Hematopoietic multipotent progenitor cell treated with erythropoietin and hydrocortisone succinate and interleukin-3 and kit ligand, for 4 days (in vitro differentiated cells): ENCODE measurements around the gene DACT3.
A peak's percentile ranks its signal among the peaks of the same experiment; 100 is the strongest.

Experiments
- DNase-seq: peaks from one replicate; pipeline ENCODE4 v3.0.0-alpha.2; 2015

DACT3 gene

GRCh38 chr19:46633130-46633529, 27.9 kb downstream of the DACT3 start:
- DNase-seq, result no peak

DNA sequence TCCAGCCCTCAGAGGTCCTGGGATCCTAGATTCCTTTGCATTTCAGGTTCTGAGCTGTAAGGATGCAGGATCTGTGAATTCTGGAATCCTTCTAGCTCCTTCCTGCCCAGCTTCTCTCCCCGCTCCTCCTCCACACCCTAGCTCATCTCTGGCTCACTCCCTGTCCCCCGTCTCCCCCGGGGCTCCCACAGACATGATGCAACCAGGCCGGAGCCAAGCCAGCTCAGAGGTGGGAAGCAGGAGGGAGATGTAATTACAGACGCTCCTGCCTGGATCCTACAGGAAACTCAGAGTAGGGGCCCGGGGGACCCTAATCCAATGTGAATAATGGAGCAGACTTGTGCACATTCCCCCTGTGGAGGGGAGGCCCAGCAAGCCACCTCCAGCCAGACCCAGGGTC, 29.5 kb downstream of the DACT3 start:
- no peak for DNase-seq

DNA sequence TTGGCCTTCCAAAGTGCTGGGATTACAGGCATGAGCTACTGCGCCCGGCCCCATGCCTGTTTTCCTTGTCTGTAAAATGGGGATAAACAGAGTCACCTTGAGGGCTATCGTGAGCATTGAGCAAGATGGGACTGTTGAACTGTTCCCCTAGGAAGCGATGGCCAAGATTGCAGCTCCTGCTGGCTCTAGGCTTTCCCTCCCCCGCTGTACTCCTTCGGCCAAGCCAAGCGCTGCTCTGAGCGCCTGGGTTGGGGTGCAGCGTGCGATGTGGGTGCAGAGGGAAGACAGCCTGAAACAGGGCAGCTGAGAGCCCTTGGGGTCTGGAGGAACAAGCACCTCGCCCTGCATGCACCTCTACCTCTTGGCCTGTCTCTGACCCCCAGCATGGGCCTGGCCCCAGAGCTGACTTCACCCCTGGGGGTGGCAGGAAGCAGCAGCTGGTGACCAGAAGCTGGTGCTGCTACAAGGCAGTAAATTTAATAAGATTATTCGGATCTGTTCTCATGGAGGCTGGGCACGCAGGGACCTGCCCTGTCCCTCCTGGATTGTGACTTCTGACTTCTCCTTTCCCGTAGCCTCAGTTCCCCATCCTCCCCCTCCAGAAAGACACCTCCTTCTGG, 30.3 kb downstream of the DACT3 start:
- no peak for DNase-seq

GRCh38 chr19:46629546-46630025, 31.4 kb downstream of the DACT3 start:
- DNase-seq, result peak; percentile 97

DNA sequence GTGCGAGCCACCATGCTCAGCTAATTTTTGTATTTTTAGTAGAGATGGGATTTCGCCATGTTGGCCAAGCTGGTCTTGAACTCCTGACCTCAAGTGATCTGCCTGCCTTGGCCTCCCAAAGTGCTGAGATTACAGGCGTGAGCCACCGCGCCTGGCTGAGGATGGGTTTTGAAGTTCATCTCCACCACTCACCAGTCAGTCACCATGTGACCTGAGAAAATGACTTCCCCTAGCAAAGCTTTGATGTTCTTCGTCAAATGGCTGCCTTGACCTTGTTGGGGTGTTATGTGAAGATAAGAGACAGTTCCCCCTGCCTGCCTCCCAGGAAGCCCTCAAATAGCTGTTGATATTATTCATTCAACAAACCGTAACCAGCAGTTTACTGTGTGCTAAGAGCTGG, 32.0 kb downstream of the DACT3 start:
- peak; percentile 86 for DNase-seq

DNA sequence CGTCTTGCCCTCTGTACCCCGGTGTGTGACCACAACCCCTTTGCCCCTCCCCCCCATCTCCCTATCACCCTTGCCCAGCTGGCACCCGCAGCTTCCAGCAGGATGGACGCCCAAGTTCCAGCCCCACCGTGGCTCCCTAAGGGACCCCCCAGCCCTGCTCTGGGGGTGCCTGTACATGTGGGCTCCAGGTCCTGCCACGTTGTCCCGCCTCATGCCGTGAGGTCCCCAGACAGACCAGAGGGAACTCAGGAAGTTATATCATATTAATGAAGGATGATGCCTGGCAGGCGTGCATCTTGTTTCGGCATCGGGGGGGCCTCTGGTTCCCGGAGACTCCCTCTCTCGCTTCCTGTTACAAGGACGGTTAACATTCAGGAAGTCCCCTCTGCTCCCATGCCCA, 34.5 kb downstream of the DACT3 start:
- DNase-seq, result peak; percentile 49

DNA sequence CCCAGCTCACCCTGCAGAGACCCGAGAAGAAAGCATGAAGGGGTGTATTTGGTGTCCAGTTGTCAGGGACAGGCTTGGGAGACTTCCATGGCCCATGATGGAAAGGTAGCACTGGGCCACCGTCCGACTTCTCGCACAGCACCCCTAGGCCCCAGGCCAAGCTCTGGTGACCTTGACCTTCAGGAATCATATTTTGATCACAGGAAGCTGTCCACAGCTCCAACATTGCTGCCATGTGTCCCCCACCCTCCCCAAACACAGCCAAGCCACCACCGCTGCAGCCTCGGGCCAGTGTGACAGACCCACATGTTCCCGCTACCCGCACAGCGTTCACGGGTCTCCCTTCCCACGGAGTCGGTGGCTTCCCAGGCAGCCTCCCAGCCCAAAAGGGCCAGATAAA, 35.3 kb downstream of the DACT3 start:
- no peak for DNase-seq

DNA sequence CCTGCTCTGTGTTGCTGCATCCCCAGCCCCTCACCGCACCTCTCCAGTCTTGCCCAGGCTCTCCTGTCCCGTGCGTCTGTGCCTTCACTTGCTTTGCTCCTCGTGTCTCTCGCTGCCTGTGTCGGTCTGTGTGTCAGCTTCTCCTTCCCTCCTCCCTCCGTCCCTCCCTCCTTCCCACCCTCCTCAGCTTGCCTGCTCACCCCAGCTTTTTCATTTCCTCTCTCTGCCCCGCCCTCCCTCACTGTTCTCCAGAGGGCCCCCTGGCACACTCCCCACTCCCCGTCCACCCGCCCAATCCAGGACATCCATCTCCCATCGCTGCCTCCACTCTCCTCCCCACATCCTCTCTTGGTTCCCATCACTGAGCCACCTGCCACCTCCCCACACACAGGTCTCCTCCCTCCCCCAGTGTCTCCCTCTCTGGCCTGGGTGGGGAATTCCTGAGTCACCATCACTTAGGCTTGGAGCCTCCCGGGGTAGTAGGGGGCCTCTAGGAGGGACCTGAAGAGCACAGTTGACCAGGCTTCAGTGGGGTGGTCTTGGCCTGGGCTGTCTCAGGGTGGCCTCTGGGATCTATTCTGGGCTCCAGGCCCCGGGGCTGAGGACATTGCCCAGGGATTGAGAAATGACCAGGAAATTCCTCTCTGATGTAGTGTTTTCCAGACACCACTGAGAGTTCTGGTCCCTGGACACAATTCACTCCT, 35.9 kb downstream of the DACT3 start, which contains the start of gene PTGIR:
Gene PTGIR (minus strand): TSS at position 132 of the 704 bp plus-strand sequence. CDS start 864 bp downstream, outside the sequence.
- peak; percentile 73 for DNase-seq

DNA sequence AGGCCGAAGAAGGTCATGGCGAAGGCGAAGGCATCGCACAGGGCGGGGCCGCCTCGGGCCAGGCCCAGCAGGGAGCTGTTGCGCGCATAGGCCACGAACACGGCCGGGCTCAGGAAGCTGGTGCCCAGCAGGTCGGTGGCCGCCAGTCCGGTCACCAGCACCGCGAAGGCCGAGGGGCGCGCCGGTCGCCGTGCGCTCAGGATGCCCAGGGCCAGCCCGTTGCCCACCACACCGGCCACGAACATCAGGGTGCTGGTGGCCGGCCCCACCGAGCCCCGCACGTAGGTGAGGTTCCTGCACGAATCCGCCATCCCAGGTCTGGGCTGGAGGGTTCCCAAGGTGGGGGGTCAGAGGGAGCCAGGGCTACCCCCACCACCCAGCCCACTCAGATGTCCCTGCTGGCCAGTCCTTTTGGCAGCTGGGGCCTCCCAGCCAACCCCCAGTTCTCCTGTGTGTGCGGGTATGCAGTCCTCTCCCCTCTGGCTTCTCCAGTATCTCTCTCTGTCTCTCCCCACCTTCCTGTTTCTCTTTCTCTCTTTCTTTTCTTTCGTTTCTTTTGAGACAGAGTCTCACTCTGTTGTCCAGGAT, 37.0 kb downstream of the DACT3 start:
- no peak for DNase-seq

DNA sequence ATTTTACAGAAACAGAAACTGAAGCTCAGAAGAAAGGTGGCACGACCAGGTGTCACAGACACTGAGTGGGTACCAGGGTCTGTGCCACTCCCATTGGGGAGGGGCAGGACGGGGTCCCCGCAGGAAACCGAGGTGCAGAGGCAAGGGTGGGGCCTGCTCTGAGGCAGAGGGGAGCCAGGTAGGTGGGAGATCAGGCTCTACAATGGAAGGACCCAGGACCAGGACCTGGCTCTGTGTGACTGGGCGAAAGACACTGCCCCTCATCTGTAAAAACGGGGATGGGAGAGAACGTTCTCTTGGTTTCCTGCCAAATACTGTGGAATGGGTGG, 38.9 kb downstream of the DACT3 start:
- no peak for DNase-seq

DNA sequence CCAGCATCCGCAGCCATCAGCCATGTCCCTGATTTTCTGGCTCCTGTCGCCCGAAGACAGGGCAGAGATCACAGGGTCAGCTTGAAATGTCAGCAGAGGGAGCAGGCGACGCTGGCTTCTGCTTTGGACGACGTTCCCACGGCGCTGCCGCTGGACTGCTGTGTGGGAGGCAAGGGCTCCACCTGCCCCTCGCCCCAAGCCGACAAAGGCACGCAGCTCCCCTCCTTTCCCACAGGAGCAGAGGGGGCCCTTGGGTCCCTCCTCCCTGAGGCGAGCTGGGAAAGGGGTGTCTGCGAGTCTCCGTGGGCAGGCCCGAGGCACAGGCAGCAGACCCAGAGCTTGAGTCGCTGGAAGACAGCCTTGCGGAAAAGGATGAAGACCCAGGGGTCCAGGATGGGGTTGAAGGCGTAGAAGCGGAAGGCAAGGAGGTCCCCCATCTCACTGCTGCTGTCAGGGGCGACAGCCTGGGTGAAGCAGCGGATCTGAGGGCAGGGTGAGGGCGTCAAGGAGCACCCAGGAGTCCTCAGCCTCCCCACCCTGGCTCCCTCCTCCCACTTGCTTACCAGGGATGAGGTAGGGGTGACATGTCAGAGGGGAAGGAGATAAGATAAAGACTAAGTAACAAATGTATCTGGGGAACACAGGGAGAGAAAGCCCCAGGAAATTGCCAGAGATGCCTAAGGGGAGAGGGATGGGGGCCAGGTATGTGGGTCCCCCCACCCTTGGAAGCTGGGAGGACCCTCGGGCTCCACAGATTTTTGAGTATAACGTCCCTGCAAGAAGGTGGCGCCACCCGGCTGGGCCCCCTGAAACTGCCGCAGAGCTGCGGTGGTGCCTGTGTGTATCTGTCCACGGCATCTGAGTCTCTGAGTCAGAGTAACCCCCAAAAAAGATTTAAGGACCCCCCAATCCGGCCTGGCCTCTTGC, 39.5 kb downstream of the DACT3 start:
- DNase-seq, result no peak

- DNase-seq, result no peak
These were observed 40.3 kb downstream of the DACT3 start for GRCh38 chr19:46620716-46621115.

- no peak for DNase-seq
These were observed 40.7 kb downstream of the DACT3 start for GRCh38 chr19:46620267-46620666.

DNA sequence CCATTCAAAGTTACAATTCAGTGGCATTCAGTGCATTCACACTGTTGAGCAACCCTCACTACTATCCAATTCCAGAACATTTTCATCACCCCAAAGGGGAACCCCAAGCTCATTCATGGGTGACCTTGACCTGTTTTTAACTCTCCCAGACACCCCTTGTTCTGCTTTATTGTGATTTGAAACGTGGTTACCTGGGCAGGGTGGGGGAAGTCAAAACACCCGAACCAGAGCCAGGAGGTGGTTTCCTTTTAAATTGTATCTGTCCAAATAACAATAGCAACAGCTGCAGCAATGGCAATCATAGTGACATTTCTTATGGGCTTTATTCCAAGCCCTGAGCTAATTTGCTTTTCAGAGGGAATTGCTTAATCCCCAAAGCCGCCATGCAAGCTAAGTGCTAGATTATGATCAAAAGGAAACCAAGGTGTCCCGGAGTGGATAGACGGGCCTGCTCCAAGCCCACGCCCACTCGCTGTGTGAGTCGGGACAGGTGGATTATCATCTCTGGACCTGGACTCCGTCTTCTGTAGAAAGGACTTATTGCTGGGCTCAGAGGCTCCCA, 42.2 kb downstream of the DACT3 start:
- DNase-seq, result no peak

- DNase-seq, result no peak
These were observed 43.4 kb downstream of the DACT3 start for GRCh38 chr19:46617601-46618000.

DNA sequence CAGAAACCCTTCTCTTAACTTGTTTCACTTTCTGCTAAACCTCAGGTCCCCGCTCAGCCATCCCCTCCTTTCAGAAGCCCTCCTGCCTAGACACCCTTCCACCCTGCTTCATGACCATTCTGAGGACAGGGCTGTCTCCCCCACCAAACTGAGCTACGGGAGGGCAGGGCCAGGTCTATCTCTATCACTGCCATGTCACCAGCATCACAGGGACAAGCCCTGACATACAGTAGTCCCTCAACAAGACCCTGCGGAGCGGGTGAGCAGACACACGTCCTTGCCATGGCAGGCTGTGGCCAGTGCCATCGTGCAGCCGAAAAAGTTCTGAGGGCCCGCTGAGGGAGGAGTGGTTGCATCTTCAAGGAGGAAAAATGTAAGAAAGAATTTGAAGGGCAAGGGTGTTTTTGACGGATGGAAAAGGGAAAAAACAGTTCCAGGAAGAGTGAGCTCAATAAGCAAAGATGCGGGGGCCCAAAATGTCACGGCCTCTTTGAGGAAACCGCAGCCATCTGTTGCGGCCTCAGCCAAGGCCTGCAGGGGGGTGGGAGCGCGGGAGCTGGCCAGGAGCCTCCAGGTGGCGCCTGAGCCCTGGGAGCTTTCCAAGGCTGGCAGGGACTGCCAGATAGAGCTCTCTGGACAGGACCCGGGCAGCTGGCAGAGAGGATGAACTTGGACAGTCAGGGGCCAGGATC, 44.2 kb downstream of the DACT3 start:
- peak; percentile 78 for DNase-seq

GRCh38 chr19:46615966-46616365, 45.0 kb downstream of the DACT3 start:
- DNase-seq, result no peak

GRCh38 chr19:46614114-46614722, 46.8 kb downstream of the DACT3 start:
- peak; percentile 86 for DNase-seq

GRCh38 chr19:46613525-46613924, 47.5 kb downstream of the DACT3 start:
- DNase-seq, result no peak

DNA sequence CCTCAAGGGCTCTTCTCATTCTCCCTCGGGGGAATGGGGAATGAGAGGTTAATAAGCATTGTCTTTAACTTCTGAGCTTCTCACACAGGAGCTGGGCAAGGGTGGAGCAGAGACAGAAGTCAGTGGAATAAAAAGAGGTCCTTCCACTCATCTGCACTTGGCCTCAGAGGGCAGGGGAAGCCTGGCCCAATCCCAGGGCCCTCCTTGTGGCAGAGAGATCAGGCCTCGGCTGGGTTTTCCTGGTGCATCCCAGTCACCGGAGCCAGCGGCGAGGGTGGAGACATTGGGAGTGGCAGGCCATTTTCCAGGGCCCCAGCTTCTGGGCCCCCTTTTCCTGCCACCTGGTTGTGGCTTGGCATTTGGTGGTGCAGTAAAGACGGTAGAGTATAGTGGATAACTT, 49.2 kb downstream of the DACT3 start:
- no peak for DNase-seq

DNA sequence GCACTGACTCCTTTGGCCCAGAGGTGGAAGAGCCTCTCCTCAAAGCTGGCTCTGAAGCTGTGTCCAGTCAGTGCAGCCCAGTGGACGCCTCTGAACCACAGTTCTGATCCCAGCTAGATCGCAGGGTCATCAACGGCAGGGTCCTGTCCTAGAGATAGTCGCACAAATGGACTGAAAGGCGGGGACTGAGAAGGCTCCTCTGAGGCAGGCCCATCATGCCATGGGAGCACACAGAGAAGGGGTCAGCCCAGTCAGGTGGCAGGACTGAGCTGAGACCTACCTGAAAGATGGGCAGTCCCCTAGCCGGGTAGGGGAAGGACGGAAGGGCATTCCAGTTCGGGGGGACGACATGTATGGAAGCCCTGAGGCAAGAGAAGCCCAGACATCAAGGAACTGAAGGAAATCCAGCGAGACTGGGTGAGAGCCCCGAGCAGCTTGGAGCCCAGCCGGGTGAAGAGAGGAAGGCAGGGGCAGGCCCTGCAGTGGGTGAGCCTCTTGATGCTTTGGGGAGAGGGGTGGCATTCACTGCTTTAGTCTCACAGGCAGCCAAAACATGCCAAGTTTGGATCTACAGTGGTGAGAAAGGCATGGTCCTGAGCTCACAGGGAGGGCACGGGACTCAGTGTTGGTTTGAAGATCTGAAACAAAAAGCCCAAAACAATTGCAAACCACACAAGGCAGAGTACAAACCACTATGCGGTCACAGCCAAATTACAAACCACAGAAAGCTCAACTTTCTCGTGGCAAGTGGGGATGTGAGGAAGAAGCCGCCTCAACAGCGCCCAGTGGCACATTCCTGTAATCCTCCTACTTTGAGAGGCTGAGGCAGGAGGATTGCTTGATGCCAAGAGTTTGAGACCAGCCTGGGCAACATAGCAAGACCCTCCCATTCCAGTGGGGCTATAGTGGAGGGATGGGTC, 49.9 kb downstream of the DACT3 start:
- DNase-seq, result peak; percentile 43
